Mesenchymal stem cell (in vitro differentiated cells and primary cell): ENCODE measurements around the gene H2BK1. TPM values are rescaled to one million over a fixed set of nuclear protein-coding genes. Genes with fewer than 3 reads are reported as not detected.

Experiments
- DNase-seq: peaks from one replicate; pipeline ENCODE4 v3.0.0-alpha.2; 2013
- H2AFZ ChIP-seq: one replicate; pipeline ENCODE4 v1.6.1; 2013; ENCODE audit warnings: low read depth, mild to moderate bottlenecking, control low read depth, inconsistent platforms, low read length, moderate library complexity
- H2AK5ac ChIP-seq: 2 replicates; pipeline ENCODE4 v1.6.1; 2013; ENCODE audit warnings: low read length, moderate library complexity, mild to moderate bottlenecking, inconsistent platforms; ENCODE audit not compliant: severe bottlenecking
- H2BK120ac ChIP-seq: one replicate; pipeline ENCODE4 v1.6.1; 2013; ENCODE audit warnings: low read depth, mild to moderate bottlenecking, inconsistent platforms, low read length, moderate library complexity
- H2BK12ac ChIP-seq, 2 experiments: one replicate each; pipeline ENCODE4 v1.6.1; 2013; ENCODE audit warnings: inconsistent platforms in 2 of 2, low read length in 2 of 2, mild to moderate bottlenecking in 2 of 2, moderate library complexity in 2 of 2, control low read depth in 1 of 2
- H2BK15ac ChIP-seq: one replicate; pipeline ENCODE4 v1.6.1; 2013; ENCODE audit warnings: mild to moderate bottlenecking, low read depth, inconsistent platforms; ENCODE audit not compliant: poor library complexity, severe bottlenecking
- H2BK5ac ChIP-seq: 2 replicates; pipeline ENCODE4 v1.6.1; 2013; ENCODE audit warnings: low read depth, mild to moderate bottlenecking, low read length, control low read depth, inconsistent platforms; ENCODE audit not compliant: poor library complexity, severe bottlenecking
- H3K14ac ChIP-seq, 2 experiments: one replicate each; pipeline ENCODE4 v1.6.1; 2013; ENCODE audit warnings: inconsistent platforms in 2 of 2, low read length in 2 of 2, control low read depth in 1 of 2, mild to moderate bottlenecking in 1 of 2, moderate library complexity in 1 of 2
- H3K18ac ChIP-seq, 2 experiments: one replicate each; pipeline ENCODE4 v1.6.1; 2013; ENCODE audit warnings: inconsistent platforms in 2 of 2, low read length in 2 of 2, control low read depth in 1 of 2, low read depth in 1 of 2, mild to moderate bottlenecking in 1 of 2
- H3K23ac ChIP-seq, 2 experiments: one replicate each; pipeline ENCODE4 v1.6.1; 2013; ENCODE audit warnings: inconsistent platforms in 2 of 2, low read length in 2 of 2, mild to moderate bottlenecking in 2 of 2, moderate library complexity in 2 of 2, control low read depth in 1 of 2
- H3K27ac ChIP-seq: 2 replicates; pipeline ENCODE4 v1.5.1; 2013; ENCODE audit warnings: mild to moderate bottlenecking, moderate library complexity, low read length, control low read depth, inconsistent platforms; ENCODE audit not compliant: poor library complexity, severe bottlenecking
- H3K27me3 ChIP-seq, 2 experiments: 2 replicates each; pipeline versions ENCODE4 v1.6.1 to v1.7.0; 2013; ENCODE audit warnings: low read length in 2 of 2, mild to moderate bottlenecking in 2 of 2, moderate library complexity in 2 of 2, control low read depth in 1 of 2, inconsistent platforms in 1 of 2; ENCODE audit not compliant: control insufficient read depth in 1 of 2, insufficient read depth in 1 of 2
- H3K36me3 ChIP-seq, 2 experiments: 2 replicates each; pipeline versions ENCODE4 v1.6.1 to v1.7.0; 2013; ENCODE audit warnings: low read length in 2 of 2, control low read depth in 1 of 2, inconsistent platforms in 1 of 2, low read depth in 1 of 2, mild to moderate bottlenecking in 1 of 2; ENCODE audit not compliant: insufficient read depth in 2 of 2, control insufficient read depth in 1 of 2
- H3K4ac ChIP-seq, 2 experiments: one replicate each; pipeline ENCODE4 v1.6.1; 2013; ENCODE audit warnings: inconsistent platforms in 2 of 2, low read length in 2 of 2, mild to moderate bottlenecking in 2 of 2, moderate library complexity in 2 of 2, control low read depth in 1 of 2, low read depth in 1 of 2
- H3K4me1 ChIP-seq: 2 replicates; pipeline ENCODE4 v1.6.1; 2013; ENCODE audit warnings: low read depth, low read length, control low read depth; ENCODE audit not compliant: control insufficient read depth, insufficient read depth
- H3K4me2 ChIP-seq: 2 replicates; pipeline ENCODE4 v1.6.1; 2013; ENCODE audit warnings: low read length, mild to moderate bottlenecking, inconsistent platforms; ENCODE audit not compliant: poor library complexity, severe bottlenecking
- H3K4me3 ChIP-seq, 2 experiments: 2 replicates each; pipeline versions ENCODE4 v1.5.1 to v1.7.0; 2013; ENCODE audit warnings: low read length in 2 of 2, mild to moderate bottlenecking in 2 of 2, control low read depth in 1 of 2, low read depth in 1 of 2; ENCODE audit not compliant: insufficient read depth in 1 of 2
- H3K79me1 ChIP-seq: replicated peaks from 2 replicates; pipeline ENCODE4 v1.6.1; 2013; ENCODE audit warnings: mild to moderate bottlenecking, control low read depth, low read length, inconsistent platforms; ENCODE audit not compliant: poor library complexity, severe bottlenecking
- H3K9ac ChIP-seq: 2 replicates; pipeline ENCODE4 v1.7.0; 2013; ENCODE audit warnings: mild to moderate bottlenecking, low read length, moderate library complexity
- H3K9me3 ChIP-seq: 2 replicates; pipeline ENCODE4 v1.7.0; 2013; ENCODE audit warnings: mild to moderate bottlenecking, low read length; ENCODE audit not compliant: control insufficient read depth
- H4K8ac ChIP-seq: one replicate; pipeline ENCODE4 v1.6.1; 2013; ENCODE audit warnings: inconsistent platforms, mild to moderate bottlenecking, low read length, moderate library complexity
- H4K91ac ChIP-seq: one replicate; pipeline ENCODE4 v1.6.1; 2013; ENCODE audit warnings: mild to moderate bottlenecking, low read length, inconsistent platforms
- WGBS: methylation state at CpG from one replicate; pipeline ENCODE4 v1.1.7; 2013; ENCODE audit warnings: mixed read lengths; 5-methylcytosine and 5-hydroxymethylcytosine counted together
- polyA plus RNA-seq, 2 experiments: library from polyadenylated mRNA; stranded (reverse); fragments of 200-250 nt; gene quantifications; one replicate each; pipeline ENCODE4 v1.2.3, GENCODE V29; 2013

H2BK1 gene
- not detected for polyA plus RNA-seq (2013, experiment 1 of 2)
- polyA plus RNA-seq (2013, experiment 2 of 2) = not detected

- Histone ChIP-seq H2BK12ac (no peak within 1 kb of the TSS), H3K36me3 (peaks cover 28 to 34% of the 10 kb centered on the region in 2 experiments), H2BK5ac (no peak within 1 kb of the TSS), H3K18ac (no peak within 1 kb of the TSS), H4K91ac (no peak within 1 kb of the TSS), H3K9ac (no peak within 1 kb of the TSS), H3K27me3 (peaks cover 15 to 34% of the 10 kb centered on the region in 2 experiments), H3K4me1 (no peaks in the 10 kb centered on the region), H2AK5ac (no peak within 1 kb of the TSS), H3K14ac (no peak within 1 kb of the TSS), H3K4me3 (no peak within 1 kb of the TSS), H2BK120ac (no peak within 1 kb of the TSS), H3K9me3 (no peaks in the 10 kb centered on the region), H2BK15ac (no peak within 1 kb of the TSS), H4K8ac (no peak within 1 kb of the TSS), H3K4me2 (no peak within 1 kb of the TSS), H3K79me1 (peaks cover 2% of the 10 kb centered on the region), H2AFZ (no peak within 1 kb of the TSS), H3K23ac (no peak within 1 kb of the TSS), H3K27ac (no peak within 1 kb of the TSS), H3K4ac (no peak within 1 kb of the TSS)
- no peak for DNase-seq
- 87% methylated on average over 12 of the region's 17 CpGs for WGBS
Observed at GRCh38 chr7:151210087-151210854, at the start of gene H2BK1. Gene H2BK1 (minus strand): TSS chr7:151210488. CDS start chr7:151210318, 170 bp downstream.

GRCh38 chr7:151257990-151258389 lies 47.7 kb upstream of the H2BK1 start:
- H3K79me1 ChIP-seq = no peaks in the 10 kb centered on the region
- H3K14ac ChIP-seq = no peak overlapping the region
- no peak overlapping the region for H2BK120ac ChIP-seq
- H2BK12ac ChIP-seq = no peak overlapping the region
- H3K36me3 ChIP-seq = no peaks in the 10 kb centered on the region
- H3K4me1 ChIP-seq = peaks cover 3% of the 10 kb centered on the region
- no peak overlapping the region for H3K18ac ChIP-seq
- H3K9me3 ChIP-seq = no peaks in the 10 kb centered on the region
- no peak overlapping the region for H3K4me2 ChIP-seq
- peaks cover 76 to 81% of the 10 kb centered on the region in 2 experiments for H3K27me3 ChIP-seq
- no peak overlapping the region for H4K91ac ChIP-seq
- no peak overlapping the region for H3K4ac ChIP-seq
- H3K4me3 ChIP-seq = no peak overlapping the region
- H4K8ac ChIP-seq = no peak overlapping the region
- WGBS = 93% methylated on average over 7 of the region's 7 CpGs
- no peak overlapping the region for H2AFZ ChIP-seq
- no peak overlapping the region for H3K9ac ChIP-seq
- H2BK5ac ChIP-seq = no peak overlapping the region
- H2BK15ac ChIP-seq = no peak overlapping the region
- DNase-seq = no peak
- H2AK5ac ChIP-seq = no peak overlapping the region
- H3K27ac ChIP-seq = no peak overlapping the region
- H3K23ac ChIP-seq = no peak overlapping the region

GRCh38 chr7:151256410-151257045 lies 46.2 kb upstream of the H2BK1 start:
- Histone ChIP-seq H3K9me3 (no peaks in the 10 kb centered on the region), H3K18ac (no peak overlapping the region), H2AK5ac (no peak overlapping the region), H2BK120ac (no peak overlapping the region), H2BK12ac (no peak overlapping the region), H3K4me2 (no peak overlapping the region), H3K23ac (no peak overlapping the region), H2BK5ac (no peak overlapping the region), H3K27me3 (peaks cover 63 to 67% of the 10 kb centered on the region in 2 experiments), H3K36me3 (no peaks in the 10 kb centered on the region), H3K9ac (no peak overlapping the region), H3K4me3 (no peak overlapping the region), H2BK15ac (no peak overlapping the region), H3K14ac (no peak overlapping the region), H3K4me1 (peaks cover 10% of the 10 kb centered on the region), H2AFZ (no peak overlapping the region), H3K27ac (no peak overlapping the region), H4K91ac (no peak overlapping the region), H3K4ac (no peak overlapping the region), H3K79me1 (peaks cover 2% of the 10 kb centered on the region), H4K8ac (no peak overlapping the region)
- no peak for DNase-seq
- 71% methylated on average over 16 of the region's 16 CpGs for WGBS

GRCh38 chr7:151255390-151255789 lies 45.1 kb upstream of the H2BK1 start:
- 74% methylated on average over 7 of the region's 7 CpGs for WGBS

More at GRCh38 chr7:151255390-151255789, 45.1 kb upstream of the H2BK1 start:
- H3K4me2 ChIP-seq = no peak overlapping the region
- H3K79me1 ChIP-seq = peaks cover 3% of the 10 kb centered on the region
- H3K9ac ChIP-seq = no peak overlapping the region
- H3K4me3 ChIP-seq = no peak overlapping the region
- H3K4me1 ChIP-seq = peaks cover 20% of the 10 kb centered on the region
- no peak overlapping the region for H3K23ac ChIP-seq
- no peak overlapping the region for H4K8ac ChIP-seq
- H3K9me3 ChIP-seq = no peaks in the 10 kb centered on the region
- no peak overlapping the region for H3K4ac ChIP-seq
- H2BK120ac ChIP-seq = no peak overlapping the region
- H4K91ac ChIP-seq = no peak overlapping the region
- H3K27ac ChIP-seq = no peak overlapping the region
- no peak overlapping the region for H2BK12ac ChIP-seq
- H3K14ac ChIP-seq = no peak overlapping the region
- H2AK5ac ChIP-seq = no peak overlapping the region
- H2BK5ac ChIP-seq = no peak overlapping the region
- H3K27me3 ChIP-seq = peaks cover 51 to 55% of the 10 kb centered on the region in 2 experiments
- H2BK15ac ChIP-seq = no peak overlapping the region
- no peak for DNase-seq
- H2AFZ ChIP-seq = no peak overlapping the region
- no peak overlapping the region for H3K18ac ChIP-seq
- no peaks in the 10 kb centered on the region for H3K36me3 ChIP-seq
